Upper lobe of left lung (tissue), 4 donors: Measurements from ENCODE around the gene LSM14A.

Experiments used
- EP300 ChIP-seq, 4 donors: sonication (generic); formaldehyde crosslinking; IDR thresholded peaks; one replicate each; pipeline ENCODE4 v1.5.1; 2017; ENCODE audit warnings: antibody characterized with exemption in 4 of 4, control low read depth in 2 of 4
- POLR2A ChIP-seq, 4 donors: fragments of 450-650 bp; IDR thresholded peaks; one replicate each; pipeline ENCODE4 v1.5.1; 2016 to 2017; ENCODE audit warnings: antibody characterized with exemption in 4 of 4, mild to moderate bottlenecking in 2 of 4
- POLR2AphosphoS5 ChIP-seq, 2 donors: sonication (generic); formaldehyde crosslinking; IDR thresholded peaks; one replicate each; pipeline ENCODE4 v1.5.1; 2017; ENCODE audit warnings: antibody characterized with exemption in 2 of 2
- TF ChIP-seq, protein P1 (sequence below), 6 experiments: fragments of 450-650 bp in 4 of 6; fragments of 200-600 bp in 2 of 6; sonication (generic) in 2 of 6; IDR thresholded peaks; one replicate each; pipeline ENCODE4 v1.5.1; 2016 to 2019; ENCODE audit warnings: antibody characterized with exemption in 6 of 6

DNA sequence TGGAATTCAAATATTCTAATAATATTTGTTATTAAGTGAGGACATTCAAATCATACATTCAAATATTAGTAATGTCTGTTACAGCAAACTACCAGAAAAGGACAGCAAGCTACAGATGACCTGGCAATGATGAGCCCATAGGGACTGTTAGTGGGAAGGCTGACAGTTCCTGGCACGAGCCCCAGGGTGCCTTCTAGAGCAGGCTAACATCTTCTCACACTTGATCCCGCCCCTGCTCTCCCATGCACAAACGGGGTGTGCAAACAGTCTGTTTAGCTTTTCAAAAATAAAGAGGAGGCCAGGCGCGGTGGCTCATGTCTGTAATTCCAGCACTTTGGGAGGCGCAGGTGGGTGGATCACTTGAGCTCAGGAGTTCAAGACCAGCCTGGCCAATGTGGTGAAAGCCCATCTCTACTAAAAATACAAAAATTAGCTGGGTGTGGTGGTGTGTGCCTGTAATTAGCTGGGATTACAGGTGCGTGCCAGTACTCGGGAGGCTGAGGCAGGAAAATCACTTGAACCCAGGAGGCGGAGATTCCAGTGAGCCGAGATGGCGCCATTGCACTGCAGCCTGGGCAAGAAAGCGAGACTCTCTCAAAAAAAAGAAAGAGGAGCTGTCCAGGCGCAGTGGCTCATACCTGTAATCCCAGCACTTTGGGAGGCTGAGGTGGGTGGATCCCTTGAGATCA lies 72.5 kb downstream of the LSM14A start:
- TF ChIP-seq, protein P1, sequence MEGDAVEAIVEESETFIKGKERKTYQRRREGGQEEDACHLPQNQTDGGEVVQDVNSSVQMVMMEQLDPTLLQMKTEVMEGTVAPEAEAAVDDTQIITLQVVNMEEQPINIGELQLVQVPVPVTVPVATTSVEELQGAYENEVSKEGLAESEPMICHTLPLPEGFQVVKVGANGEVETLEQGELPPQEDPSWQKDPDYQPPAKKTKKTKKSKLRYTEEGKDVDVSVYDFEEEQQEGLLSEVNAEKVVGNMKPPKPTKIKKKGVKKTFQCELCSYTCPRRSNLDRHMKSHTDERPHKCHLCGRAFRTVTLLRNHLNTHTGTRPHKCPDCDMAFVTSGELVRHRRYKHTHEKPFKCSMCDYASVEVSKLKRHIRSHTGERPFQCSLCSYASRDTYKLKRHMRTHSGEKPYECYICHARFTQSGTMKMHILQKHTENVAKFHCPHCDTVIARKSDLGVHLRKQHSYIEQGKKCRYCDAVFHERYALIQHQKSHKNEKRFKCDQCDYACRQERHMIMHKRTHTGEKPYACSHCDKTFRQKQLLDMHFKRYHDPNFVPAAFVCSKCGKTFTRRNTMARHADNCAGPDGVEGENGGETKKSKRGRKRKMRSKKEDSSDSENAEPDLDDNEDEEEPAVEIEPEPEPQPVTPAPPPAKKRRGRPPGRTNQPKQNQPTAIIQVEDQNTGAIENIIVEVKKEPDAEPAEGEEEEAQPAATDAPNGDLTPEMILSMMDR (IDR thresholded peaks at IDR 0.05), result no peak
- TF ChIP-seq POLR2A (IDR thresholded peaks at IDR 0.05) (no peak), POLR2AphosphoS5 (IDR thresholded peaks at IDR 0.05) (no peak), EP300 (IDR thresholded peaks at IDR 0.05) (no peak)
